Ishikawa (cell line): ENCODE results near the gene PDE8A.

Experiments
- CEBPB ChIP-seq: IDR thresholded peaks from 2 replicates; pipeline ENCODE4 v1.6.1; 2012
- CREB1 ChIP-seq: IDR thresholded peaks from 2 replicates; pipeline ENCODE4 v1.6.1; 2012; ENCODE audit warnings: low read depth
- EGR1 ChIP-seq: IDR thresholded peaks from 2 replicates; pipeline ENCODE4 v1.6.1; 2012
- EP300 ChIP-seq: IDR thresholded peaks from 2 replicates; pipeline ENCODE4 v1.6.1; 2012; ENCODE audit warnings: borderline replicate concordance
- FOXM1 ChIP-seq: IDR thresholded peaks from 2 replicates; pipeline ENCODE4 v1.6.1; 2012; ENCODE audit warnings: low read depth, borderline replicate concordance
- MAX ChIP-seq: IDR thresholded peaks from 2 replicates; pipeline ENCODE4 v1.6.1; 2012
- NFIC ChIP-seq: IDR thresholded peaks from 2 replicates; pipeline ENCODE4 v1.6.1; 2012
- RAD21 ChIP-seq: IDR thresholded peaks from 2 replicates; pipeline ENCODE4 v1.6.1; 2012; ENCODE audit warnings: low read depth
- REST ChIP-seq: IDR thresholded peaks from 2 replicates; pipeline ENCODE4 v1.6.1; 2012; ENCODE audit warnings: low read depth, mild to moderate bottlenecking
- TAF1 ChIP-seq: IDR thresholded peaks from 2 replicates; pipeline ENCODE4 v1.6.1; 2012; ENCODE audit warnings: low read depth, mild to moderate bottlenecking
- TCF12 ChIP-seq: IDR thresholded peaks from 2 replicates; pipeline ENCODE4 v1.6.1; 2012; ENCODE audit warnings: low read depth
- TEAD4 ChIP-seq: IDR thresholded peaks from 2 replicates; pipeline ENCODE4 v1.6.1; 2012
- USF1 ChIP-seq: IDR thresholded peaks from 2 replicates; pipeline ENCODE4 v1.6.1; 2012
- YY1 ChIP-seq: IDR thresholded peaks from 2 replicates; pipeline ENCODE4 v1.6.1; 2012; ENCODE audit warnings: low read depth
- ZBTB7A ChIP-seq: IDR thresholded peaks from 2 replicates; pipeline ENCODE4 v1.6.1; 2012; ENCODE audit warnings: low read depth

The PDE8A gene

GRCh38 chr15:85022860-85023403 is 41.3 kb downstream of the PDE8A start:
- TF ChIP-seq NFIC = no peak
- no peak for TF ChIP-seq ZBTB7A
- no peak for TF ChIP-seq TCF12
- no peak for TF ChIP-seq CREB1
- no peak for TF ChIP-seq MAX
- TF ChIP-seq CEBPB = no peak
- TF ChIP-seq EP300 = no peak
- no peak for TF ChIP-seq USF1
- TF ChIP-seq YY1 = no peak
- no peak for TF ChIP-seq EGR1
- no peak for TF ChIP-seq FOXM1
- no peak for TF ChIP-seq TAF1

GRCh38 chr15:85024003-85024402 is 42.3 kb downstream of the PDE8A start:
- TF ChIP-seq ZBTB7A = no peak
- no peak for TF ChIP-seq EP300
- no peak for TF ChIP-seq USF1
- no peak for TF ChIP-seq FOXM1
- TF ChIP-seq NFIC = no peak
- no peak for TF ChIP-seq YY1
- no peak for TF ChIP-seq EGR1
- TF ChIP-seq TEAD4 = no peak
- no peak for TF ChIP-seq MAX
- TF ChIP-seq REST = no peak
- no peak for TF ChIP-seq CREB1
- TF ChIP-seq RAD21 = no peak

- TF ChIP-seq EP300 = no peak
- TF ChIP-seq MAX = no peak
- TF ChIP-seq TEAD4 = no peak
- no peak for TF ChIP-seq USF1
Observed at GRCh38 chr15:85024509-85025336, 43.1 kb downstream of the PDE8A start.

- no peak for TF ChIP-seq RAD21
- TF ChIP-seq ZBTB7A = no peak
- TF ChIP-seq MAX = no peak
- no peak for TF ChIP-seq FOXM1
- TF ChIP-seq USF1 = no peak
Observed at GRCh38 chr15:85025516-85026251, 44.0 kb downstream of the PDE8A start.

GRCh38 chr15:85026304-85027032 is 44.8 kb downstream of the PDE8A start:
- TF ChIP-seq TCF12 (no peak), NFIC (no peak; the same call in 1 of the 2 replicates), USF1 (no peak), EP300 (no peak), CREB1 (no peak), ZBTB7A (no peak), REST (no peak), YY1 (no peak), CEBPB (no peak), EGR1 (no peak)
